ENCODE data around the gene GUCY2D.
A peak's percentile ranks its signal among the peaks of the same experiment; 100 is the strongest.

Gene GUCY2D

DNA sequence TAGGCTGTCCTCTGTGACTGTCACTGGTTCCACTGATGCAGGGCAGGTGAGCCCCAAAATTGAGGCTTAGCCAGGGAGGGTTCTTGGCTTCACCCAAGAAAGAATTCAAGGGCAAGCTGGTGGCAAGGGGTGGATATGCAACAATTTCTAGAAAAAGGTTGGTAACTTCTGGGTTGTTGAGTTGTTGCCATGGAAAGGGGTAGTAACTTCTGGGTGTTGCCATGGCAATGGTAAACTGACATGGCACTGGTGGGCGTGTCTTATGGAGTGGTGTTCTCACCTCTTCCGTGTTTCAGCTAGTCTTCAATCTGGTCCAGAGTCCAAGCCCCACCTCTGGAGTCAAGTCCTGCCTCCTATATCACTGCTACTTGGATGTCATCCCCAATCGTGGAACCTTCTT is 9.5 kb upstream of the GUCY2D start:
- DNase-seq: no peak

DNA sequence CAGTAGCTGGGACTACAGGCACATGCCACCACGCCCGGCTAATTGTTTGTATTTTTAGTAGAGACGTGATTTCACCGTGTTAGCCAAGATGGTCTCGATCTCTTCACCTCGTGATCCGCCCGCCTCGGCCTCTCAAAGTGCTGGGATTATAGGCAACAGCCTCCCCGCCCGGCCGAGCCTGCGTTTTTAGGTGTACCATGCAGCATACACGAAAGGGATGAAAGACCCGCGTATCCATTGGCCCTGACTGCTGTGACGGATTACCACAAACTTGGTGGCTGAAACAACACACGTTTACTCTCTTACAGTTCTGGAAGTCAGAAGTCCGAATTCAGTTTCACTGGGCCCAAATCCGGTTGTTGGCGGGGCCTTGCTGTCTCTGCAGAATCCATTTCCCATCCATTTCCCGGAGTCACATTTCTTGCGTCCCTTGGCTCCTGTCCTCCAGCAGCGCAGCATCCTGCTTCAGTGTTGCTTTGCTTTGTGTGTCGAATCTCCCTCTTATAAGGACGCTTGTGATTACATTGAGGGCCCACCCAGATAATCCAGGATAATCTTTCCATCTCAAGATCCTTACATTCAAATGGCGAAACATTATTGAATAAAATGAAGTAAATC is 8.3 kb upstream of the GUCY2D start:
- no peak for DNase-seq

DNA sequence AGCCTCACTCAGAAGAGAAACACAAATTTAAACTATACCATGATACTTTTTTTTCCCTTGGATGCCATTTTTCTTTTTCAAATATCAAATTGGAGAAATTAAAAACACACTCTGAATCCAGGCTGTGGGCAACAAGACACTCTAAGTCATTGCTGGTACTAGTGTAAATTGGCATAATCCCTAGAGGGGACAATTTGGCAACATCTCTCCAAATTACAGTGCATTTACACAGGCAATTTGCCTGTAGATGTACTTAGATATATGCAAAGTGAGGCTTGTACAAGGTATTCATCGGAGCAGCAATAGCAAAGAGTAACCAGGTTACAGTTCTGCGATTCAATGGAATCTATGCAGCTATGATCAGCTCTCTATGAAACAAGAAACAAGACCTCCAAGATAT is 6.7 kb upstream of the GUCY2D start:
- no peak for DNase-seq

DNA sequence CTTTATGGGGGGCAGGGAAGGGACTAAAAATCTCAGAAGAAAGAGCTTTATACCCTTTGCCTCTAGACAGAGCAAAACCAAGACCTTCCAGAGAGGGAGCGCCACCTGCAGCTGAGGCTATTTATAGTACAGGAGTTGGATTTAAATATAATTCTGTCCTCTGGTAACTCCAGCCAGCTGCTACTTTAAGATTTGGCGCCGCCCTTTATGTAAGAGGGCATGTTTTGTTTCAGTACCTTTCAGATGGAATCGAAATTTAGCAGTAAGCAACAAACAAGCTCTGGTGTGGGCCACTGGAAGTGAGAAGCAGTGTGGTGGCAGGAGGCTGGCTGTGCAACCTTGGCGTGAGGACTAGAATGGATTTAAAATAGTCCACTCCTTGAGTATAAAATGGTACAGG is 5.2 kb upstream of the GUCY2D start:
- DNase-seq: no peak

DNA sequence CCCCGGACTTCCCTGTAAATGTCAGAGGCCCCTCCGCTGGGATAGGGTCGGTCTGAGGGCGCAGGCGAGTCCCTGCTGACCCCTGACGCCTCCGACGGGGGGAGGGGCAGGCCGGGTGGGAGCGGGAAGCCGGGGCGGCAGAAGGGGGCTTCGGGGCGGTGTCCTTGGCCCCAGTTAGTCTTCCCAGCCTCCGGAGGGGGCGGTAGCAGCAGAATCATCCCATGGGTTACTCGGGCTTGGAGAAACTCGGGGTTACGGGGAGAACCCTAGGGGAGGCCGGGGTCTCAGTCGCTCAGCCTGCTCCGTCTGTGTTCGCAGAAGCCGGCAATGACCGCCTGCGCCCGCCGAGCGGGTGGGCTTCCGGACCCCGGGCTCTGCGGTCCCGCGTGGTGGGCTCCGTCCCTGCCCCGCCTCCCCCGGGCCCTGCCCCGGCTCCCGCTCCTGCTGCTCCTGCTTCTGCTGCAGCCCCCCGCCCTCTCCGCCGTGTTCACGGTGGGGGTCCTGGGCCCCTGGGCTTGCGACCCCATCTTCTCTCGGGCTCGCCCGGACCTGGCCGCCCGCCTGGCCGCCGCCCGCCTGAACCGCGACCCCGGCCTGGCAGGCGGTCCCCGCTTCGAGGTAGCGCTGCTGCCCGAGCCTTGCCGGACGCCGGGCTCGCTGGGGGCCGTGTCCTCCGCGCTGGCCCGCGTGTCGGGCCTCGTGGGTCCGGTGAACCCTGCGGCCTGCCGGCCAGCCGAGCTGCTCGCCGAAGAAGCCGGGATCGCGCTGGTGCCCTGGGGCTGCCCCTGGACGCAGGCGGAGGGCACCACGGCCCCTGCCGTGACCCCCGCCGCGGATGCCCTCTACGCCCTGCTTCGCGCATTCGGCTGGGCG is 542 bp downstream of the GUCY2D start:
- no peak for DNase-seq

DNA sequence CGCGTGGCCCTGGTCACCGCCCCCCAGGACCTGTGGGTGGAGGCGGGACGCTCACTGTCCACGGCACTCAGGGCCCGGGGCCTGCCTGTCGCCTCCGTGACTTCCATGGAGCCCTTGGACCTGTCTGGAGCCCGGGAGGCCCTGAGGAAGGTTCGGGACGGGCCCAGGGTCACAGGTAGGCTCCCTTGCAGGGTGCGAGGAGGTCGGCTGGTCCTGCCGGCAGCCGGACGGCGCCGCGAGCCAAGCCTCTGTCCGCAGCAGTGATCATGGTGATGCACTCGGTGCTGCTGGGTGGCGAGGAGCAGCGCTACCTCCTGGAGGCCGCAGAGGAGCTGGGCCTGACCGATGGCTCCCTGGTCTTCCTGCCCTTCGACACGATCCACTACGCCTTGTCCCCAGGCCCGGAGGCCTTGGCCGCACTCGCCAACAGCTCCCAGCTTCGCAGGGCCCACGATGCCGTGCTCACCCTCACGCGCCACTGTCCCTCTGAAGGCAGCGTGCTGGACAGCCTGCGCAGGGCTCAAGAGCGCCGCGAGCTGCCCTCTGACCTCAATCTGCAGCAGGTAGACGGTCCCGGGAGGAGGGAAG is 1.3 kb downstream of the GUCY2D start:
- no peak for DNase-seq

DNA sequence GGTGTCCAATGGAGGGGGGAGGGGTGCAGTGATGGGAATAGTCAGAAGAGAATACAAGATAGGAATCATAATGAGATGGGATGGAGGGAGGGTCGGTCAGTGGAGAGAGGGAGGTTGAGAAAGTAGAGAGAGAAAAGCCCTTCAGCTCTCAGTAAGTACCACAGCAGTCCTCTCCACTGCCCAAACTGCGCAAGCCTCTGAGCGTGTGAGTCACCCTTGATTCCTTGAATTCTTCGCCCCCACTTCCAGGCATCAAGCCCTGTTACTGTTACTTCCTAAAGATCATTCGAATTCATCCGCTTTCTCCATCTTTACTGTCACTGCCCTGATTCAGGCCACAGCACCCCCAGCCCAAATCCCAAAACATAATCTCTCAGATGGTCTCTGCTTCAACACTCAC is 2.5 kb downstream of the GUCY2D start:
- no peak for DNase-seq

DNA sequence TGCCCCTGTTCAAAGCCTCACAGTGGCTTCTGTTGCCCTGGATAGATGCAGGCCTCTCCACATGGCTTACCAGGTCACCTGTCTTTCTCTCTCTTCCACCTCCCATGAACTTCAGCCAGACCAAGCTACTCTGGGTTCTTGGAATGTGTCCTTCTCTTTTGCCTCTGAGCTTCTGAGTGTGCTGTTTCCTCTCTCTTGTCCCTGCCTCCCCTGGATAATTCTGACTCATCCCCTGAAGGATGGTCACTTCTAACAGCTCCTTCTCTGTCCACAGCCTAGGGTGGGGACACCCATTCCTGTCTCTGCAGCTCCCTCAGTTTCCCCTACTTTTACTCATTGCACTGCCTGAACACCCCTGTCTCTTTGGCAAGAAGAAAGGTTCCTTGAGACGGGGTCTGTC is 2.9 kb downstream of the GUCY2D start:
- no peak for DNase-seq

DNA sequence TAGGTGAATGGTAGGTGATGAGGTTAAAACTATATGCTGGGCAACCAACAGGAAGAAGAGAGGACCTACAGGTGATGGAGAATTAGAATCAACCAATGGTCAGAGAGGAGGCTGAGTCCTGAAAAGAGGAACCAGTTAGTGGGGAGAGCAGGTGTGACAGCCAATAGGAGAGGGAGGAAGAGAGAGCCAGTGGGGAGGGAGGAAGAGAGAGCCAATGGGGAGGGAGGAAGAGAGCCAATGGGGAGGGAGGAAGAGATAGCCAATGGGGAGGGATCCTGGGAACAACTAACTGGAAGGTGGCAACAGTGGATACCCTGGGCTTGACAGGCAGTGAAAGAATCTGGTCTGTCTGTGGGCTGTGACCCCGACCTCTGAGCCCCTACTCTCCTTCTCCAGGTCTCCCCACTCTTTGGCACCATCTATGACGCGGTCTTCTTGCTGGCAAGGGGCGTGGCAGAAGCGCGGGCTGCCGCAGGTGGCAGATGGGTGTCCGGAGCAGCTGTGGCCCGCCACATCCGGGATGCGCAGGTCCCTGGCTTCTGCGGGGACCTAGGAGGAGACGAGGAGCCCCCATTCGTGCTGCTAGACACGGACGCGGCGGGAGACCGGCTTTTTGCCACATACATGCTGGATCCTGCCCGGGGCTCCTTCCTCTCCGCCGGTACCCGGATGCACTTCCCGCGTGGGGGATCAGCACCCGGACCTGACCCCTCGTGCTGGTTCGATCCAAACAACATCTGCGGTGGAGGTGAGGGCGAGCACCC is 3.7 kb downstream of the GUCY2D start:
- DNase-seq: no peak

DNA sequence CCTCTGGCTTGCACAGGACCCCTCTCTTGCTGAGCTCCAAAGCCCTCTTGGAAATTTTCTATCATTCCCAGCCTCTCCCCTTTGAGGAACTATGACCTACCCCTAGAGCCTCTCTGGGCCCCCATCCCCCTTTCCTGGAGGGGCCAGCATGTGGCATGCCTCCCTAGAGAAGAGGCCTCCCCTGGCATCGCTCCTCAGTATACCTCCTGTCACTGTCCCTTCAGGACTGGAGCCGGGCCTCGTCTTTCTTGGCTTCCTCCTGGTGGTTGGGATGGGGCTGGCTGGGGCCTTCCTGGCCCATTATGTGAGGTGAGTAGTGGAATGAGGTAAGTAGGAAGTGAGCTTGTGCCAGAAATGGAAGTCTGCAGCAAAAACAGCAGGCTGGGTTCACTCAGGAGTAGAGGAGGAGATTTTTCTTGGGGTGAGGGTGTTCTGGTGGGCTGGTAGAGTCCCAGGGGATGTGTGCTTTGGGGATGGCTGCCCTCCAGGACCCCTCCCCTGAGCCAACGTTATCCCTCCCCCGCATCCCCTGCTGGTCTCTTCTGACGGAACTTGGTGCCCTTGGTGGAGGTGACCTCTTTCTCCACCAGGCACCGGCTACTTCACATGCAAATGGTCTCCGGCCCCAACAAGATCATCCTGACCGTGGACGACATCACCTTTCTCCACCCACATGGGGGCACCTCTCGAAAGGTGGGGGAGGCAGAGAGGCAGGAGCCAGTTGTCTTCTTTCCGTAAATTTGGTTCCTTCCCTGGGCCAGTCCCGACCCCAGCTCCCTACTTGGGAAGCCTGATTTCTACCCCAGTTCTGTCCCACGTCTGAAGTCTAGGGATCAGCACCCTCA is 4.6 kb downstream of the GUCY2D start:
- no peak for DNase-seq

DNA sequence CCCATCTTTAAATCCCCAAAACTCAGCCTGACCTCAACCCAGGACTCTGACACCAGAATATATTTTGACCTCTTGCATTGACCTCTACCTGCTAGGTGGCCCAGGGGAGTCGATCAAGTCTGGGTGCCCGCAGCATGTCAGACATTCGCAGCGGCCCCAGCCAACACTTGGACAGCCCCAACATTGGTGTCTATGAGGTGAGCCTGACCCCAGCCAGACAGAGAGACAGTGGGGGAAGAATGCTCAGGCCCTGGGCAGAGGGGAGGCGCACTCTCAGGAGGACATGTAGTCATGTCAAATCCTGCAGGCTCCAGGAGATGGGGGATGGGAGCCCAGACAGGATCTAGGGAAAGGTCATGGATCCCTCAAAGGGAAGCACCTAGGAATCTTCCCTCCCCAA is 5.4 kb downstream of the GUCY2D start:
- DNase-seq: no peak

DNA sequence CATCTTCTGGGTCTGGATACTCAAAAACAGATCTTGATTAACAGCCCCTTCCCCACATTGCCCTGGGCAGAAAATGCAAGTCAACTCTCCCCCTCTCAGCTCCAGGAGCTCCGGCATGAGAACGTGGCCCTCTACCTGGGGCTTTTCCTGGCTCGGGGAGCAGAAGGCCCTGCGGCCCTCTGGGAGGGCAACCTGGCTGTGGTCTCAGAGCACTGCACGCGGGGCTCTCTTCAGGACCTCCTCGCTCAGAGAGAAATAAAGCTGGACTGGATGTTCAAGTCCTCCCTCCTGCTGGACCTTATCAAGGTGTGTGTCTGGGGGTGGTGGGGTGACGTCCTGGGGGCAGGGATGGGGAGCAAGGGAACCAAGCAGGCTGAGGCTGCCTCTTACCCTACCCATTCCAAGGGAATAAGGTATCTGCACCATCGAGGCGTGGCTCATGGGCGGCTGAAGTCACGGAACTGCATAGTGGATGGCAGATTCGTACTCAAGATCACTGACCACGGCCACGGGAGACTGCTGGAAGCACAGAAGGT is 9.7 kb downstream of the GUCY2D start:
- DNase-seq: no peak

DNA sequence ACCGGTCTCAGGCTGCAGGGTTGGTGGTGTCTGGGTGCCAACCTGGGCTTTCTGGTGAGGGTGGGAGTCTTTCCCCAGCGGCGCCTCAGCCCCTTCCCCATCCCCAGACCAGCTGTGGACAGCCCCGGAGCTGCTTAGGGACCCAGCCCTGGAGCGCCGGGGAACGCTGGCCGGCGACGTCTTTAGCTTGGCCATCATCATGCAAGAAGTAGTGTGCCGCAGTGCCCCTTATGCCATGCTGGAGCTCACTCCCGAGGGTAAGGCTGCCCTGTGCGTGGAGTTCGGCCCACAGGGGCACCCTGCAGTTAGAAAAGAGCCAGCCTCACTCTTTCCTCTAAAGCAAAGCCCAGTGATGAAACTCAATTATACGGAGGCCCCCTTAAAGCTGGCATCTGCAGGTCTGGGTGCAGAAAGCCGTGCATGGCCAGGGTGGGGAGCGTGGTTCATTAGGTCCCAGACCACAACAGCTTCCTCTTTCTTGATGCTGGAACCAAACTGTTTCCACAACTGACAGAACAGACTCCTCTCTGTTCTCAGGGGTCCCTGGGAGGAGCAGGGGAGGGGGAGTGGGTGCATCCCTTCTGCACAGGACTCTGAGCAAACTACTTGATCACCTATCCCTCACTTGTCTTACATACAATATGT is 10.7 kb downstream of the GUCY2D start:
- peak; percentile 10 for DNase-seq

DNA sequence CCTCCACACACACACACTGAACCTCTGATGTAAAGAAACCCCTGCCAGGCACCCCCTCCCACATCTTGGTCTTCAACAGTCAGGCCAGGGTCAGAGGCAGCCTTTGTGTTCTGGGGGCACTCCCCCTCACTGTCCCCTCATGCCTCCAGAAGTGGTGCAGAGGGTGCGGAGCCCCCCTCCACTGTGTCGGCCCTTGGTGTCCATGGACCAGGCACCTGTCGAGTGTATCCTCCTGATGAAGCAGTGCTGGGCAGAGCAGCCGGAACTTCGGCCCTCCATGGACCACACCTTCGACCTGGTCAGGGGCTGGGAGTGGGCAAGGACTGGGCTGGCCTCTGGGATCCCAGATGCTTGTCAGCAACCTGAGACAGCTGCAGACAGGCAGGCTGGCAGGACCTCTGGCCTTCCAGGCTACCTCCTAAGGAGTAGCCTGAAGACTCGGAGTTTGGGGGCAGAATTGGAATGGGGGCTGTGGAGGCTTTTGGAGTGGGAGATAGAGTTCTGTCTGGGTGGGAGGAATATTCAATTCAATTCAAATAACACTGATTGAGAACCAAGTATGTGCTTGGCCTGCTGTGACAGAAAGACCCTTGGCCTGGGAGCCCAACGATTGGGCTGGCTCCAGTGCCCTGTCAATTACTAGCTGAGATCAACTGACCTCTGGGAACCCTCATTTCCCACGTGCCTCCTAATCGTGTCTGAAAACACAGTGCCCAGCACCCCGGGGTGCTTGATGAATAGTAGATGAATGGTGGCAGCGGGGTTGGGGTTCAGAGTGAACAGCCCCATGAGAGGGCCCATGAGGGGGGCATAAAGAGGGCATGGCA is 11.5 kb downstream of the GUCY2D start:
- DNase-seq: no peak

DNA sequence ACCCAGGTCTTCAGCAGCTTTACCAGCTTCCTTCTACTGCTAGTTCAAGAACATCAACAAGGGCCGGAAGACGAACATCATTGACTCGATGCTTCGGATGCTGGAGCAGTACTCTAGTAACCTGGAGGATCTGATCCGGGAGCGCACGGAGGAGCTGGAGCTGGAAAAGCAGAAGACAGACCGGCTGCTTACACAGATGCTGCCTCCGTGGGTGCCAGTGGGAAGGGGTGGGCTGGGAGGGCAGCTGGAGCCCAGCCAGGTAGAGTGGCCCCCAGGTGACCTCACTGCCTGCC is 12.1 kb downstream of the GUCY2D start:
- no peak for DNase-seq

DNA sequence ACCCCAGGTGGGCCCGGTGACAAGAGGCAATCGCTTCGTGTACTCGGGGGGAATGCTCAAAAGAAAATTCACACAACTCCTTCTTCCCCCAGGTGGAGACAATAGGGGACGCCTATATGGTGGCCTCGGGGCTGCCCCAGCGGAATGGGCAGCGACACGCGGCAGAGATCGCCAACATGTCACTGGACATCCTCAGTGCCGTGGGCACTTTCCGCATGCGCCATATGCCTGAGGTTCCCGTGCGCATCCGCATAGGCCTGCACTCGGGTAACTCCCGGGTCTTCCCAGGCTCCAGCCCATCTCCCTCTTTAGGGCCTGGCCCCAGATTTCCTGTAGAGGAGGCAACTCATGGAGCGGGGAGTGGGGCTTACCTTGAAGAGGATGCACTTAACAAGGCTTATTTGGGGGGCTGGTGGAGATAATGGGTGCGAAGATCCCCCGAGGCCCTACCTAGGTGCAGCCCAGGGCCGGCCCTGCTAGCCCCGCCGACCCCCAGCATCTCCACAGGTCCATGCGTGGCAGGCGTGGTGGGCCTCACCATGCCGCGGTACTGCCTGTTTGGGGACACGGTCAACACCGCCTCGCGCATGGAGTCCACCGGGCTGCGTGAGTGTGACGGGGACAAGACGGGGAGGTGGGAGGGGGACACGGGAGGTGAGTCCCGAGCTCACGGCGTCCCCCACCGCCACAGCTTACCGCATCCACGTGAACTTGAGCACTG is 13.0 kb downstream of the GUCY2D start:
- DNase-seq: no peak

DNA sequence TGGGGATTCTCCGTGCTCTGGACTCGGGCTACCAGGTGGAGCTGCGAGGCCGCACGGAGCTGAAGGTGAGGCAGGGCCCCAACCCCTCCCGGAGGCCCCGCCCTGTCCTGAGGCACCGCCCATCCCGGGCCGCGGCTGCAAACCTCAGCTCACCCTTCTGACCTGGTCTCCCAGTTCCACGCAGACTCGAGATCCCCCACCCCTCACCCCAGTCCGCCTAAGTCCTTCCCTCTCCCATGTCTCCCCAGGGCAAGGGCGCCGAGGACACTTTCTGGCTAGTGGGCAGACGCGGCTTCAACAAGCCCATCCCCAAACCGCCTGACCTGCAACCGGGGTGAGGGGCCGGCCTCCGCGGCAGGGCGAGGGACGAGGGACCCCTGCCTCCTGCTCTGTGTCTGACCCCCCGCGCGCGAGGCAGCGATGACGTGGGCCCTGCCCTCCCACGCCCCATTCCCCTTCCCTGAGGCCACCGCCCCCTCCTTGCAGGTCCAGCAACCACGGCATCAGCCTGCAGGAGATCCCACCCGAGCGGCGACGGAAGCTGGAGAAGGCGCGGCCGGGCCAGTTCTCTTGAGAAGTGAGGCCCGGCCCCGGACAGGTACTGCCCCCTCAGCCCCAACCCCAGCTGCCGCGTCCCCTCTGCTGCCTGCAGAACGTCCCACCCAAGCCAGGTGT is 13.7 kb downstream of the GUCY2D start:
- no peak for DNase-seq

DNA sequence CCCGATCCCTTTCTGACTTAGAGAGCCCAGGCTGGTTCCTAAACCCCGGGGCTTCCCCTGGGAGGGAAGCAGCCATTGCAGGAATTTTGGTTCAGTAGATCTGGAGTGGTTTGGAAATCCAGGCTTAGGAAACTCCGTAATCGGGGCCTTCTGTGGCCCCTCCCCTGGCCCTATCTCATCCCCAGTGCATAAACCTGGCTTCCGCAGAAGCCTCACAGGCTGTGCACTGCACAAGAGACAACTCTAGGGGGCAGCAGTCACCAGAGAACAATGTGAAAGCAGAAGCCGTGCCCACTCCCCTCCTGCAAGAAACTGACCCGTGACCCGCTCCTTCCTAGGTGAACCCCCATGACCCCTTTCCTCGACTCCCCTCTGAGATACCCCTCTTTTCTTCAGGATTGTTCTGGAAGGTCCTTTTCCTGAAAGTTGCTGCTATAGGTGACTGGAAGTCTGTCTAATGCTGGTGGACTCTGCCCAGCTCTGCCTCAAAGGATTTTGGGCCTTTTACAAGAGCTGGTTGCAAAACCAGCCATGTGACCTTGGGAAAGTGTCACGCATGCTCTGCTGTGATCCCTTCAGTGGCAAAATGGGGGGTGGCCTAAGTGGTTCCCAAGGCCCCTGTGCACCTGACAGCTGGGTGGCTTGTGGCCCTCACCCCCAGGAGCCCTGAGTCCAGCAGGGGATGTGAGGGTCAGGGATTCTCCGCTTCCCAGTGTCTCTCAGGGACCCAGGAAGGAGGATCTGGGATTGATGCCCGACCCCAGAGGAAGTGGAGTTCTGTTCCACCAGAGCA is 14.4 kb downstream of the GUCY2D start:
- DNase-seq: peak; percentile 6

DNA sequence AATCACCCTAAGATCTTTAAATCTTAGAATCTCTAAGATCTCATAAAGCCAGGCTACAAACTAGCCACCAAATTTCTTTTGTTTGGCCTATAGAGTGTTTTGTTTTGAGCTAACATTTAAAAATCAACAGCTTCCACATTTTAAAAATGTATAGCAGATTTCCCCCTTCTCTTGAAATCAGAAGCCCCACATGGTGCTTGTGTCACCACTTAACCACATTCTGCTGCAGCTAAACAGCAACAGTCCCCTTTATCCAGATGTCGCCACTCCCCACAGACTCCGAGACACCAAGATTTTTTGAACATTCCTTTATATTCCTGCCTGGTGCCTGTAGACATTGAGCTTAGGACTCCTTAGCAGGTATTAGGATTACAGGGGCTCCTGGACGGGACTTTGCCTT is 16.0 kb downstream of the GUCY2D start:
- peak; percentile 3 for DNase-seq

Measured in GF-D8 (cell line).